Thymus (tissue), 11 donors: Measurements from ENCODE around the gene NTM. TPM values are rescaled to one million over a fixed set of nuclear protein-coding genes. Genes with fewer than 3 reads are reported as not detected.

Experiments
- DNase-seq, 9 donors: peaks; one replicate each; pipeline ENCODE4 v3.0.0-alpha.2; 2013; ENCODE audit warnings: low spot score in 9 of 9, low read depth in 6 of 9, missing footprints in 1 of 9
- H3K27ac ChIP-seq, 2 donors: one replicate each; pipeline ENCODE4 v1.5.1; 2013; ENCODE audit warnings: control low read depth in 1 of 2, low read depth in 1 of 2, low read length in 1 of 2, mild to moderate bottlenecking in 1 of 2, moderate library complexity in 1 of 2
- H3K27me3 ChIP-seq, 2 donors: one replicate each; pipeline ENCODE4 v1.5.1; 2013; ENCODE audit warnings: low read length in 1 of 2; ENCODE audit not compliant: control insufficient read depth in 2 of 2, insufficient read depth in 1 of 2
- H3K36me3 ChIP-seq, 2 donors: one replicate each; pipeline ENCODE4 v1.5.1; 2013; ENCODE audit warnings: low read length in 1 of 2, mild to moderate bottlenecking in 1 of 2, moderate library complexity in 1 of 2; ENCODE audit not compliant: control insufficient read depth in 2 of 2, insufficient read depth in 2 of 2
- H3K4me1 ChIP-seq, 2 donors: one replicate each; pipeline ENCODE4 v1.5.1; 2013; ENCODE audit warnings: low read length in 2 of 2; ENCODE audit not compliant: control insufficient read depth in 2 of 2, insufficient read depth in 2 of 2
- H3K4me3 ChIP-seq, 2 donors: one replicate each; pipeline ENCODE4 v1.5.1; 2013; ENCODE audit warnings: low read length in 2 of 2, control low read depth in 1 of 2, mild to moderate bottlenecking in 1 of 2
- H3K9me3 ChIP-seq, 2 donors: one replicate each; pipeline ENCODE4 v1.5.1; 2013; ENCODE audit warnings: low read length in 1 of 2, mild to moderate bottlenecking in 1 of 2; ENCODE audit not compliant: control insufficient read depth in 2 of 2, insufficient read depth in 1 of 2
- WGBS: extraction: QIAGEN DNeasy Blood & Tissue Kit; methylation state at CpG from one replicate; pipeline ENCODE4 v1.1.7; 2013; 5-methylcytosine and 5-hydroxymethylcytosine counted together
- polyA plus RNA-seq: library from polyadenylated mRNA; stranded (reverse); fragments of 200-250 nt; gene quantifications from one replicate; pipeline ENCODE4 v1.2.3, GENCODE V29; 2013
- total RNA-seq: library from RNA; stranded (reverse); fragments of 120-200 nt; gene quantifications from one replicate; pipeline ENCODE4 v1.2.4, GENCODE V29; 2013
- donor health status: healthy.

Gene NTM
- total and polyA plus RNA-seq, 2 donors = 0.18 to 0.47 TPM

GRCh38 chr11:131404010-131404409 is 33.6 kb downstream of the NTM start:
- WGBS = 95% methylated on average over 9 of the region's 9 CpGs
- no peak for DNase-seq
- Histone ChIP-seq H3K4me1 (no peaks in the 10 kb centered on the region), H3K27ac (no peak overlapping the region), H3K27me3 (no peaks in the 10 kb centered on the region), H3K9me3 (no peaks in the 10 kb centered on the region), H3K36me3 (no peaks in the 10 kb centered on the region), H3K4me3 (no peak overlapping the region)

GRCh38 chr11:131408025-131408640 is 37.7 kb downstream of the NTM start:
- no peak overlapping the region for H3K27ac ChIP-seq
- no peaks in the 10 kb centered on the region for H3K27me3 ChIP-seq
- 37% methylated on average over 5 of the region's 5 CpGs for WGBS
- no peaks in the 10 kb centered on the region for H3K4me1 ChIP-seq
- peak in 2 of 9 donors; percentile 4 to 14 for DNase-seq
- no peaks in the 10 kb centered on the region for H3K9me3 ChIP-seq
- no peak overlapping the region for H3K4me3 ChIP-seq
- no peaks in the 10 kb centered on the region for H3K36me3 ChIP-seq

GRCh38 chr11:131409345-131409744 is 38.9 kb downstream of the NTM start:
- Histone ChIP-seq H3K27me3 (peaks cover 0 to 2% of the 10 kb centered on the region in 2 donors), H3K27ac (no peak overlapping the region), H3K9me3 (no peaks in the 10 kb centered on the region), H3K4me3 (no peak overlapping the region), H3K36me3 (no peaks in the 10 kb centered on the region), H3K4me1 (no peaks in the 10 kb centered on the region)
- 66% methylated on average over 8 of the region's 8 CpGs for WGBS
- no peak for DNase-seq

- DNase-seq = no peak
- 89% methylated on average over 6 of the region's 6 CpGs for WGBS
- no peaks in the 10 kb centered on the region for H3K36me3 ChIP-seq
- no peaks in the 10 kb centered on the region for H3K4me1 ChIP-seq
- H3K27ac ChIP-seq = no peak overlapping the region
- H3K9me3 ChIP-seq = no peaks in the 10 kb centered on the region
- H3K27me3 ChIP-seq = peaks cover 0 to 2% of the 10 kb centered on the region in 2 donors
- H3K4me3 ChIP-seq = no peak overlapping the region
These were observed 41.2 kb downstream of the NTM start for GRCh38 chr11:131411636-131412035.

- no peak overlapping the region for H3K27ac ChIP-seq
- H3K4me1 ChIP-seq = no peaks in the 10 kb centered on the region
- H3K27me3 ChIP-seq = peaks cover 0 to 2% of the 10 kb centered on the region in 2 donors
- 81% methylated on average over 1 of the region's 1 CpG for WGBS
- no peak for DNase-seq
- no peaks in the 10 kb centered on the region for H3K36me3 ChIP-seq
- no peak overlapping the region for H3K4me3 ChIP-seq
- no peaks in the 10 kb centered on the region for H3K9me3 ChIP-seq
These were observed 41.6 kb downstream of the NTM start for GRCh38 chr11:131412061-131412460.

GRCh38 chr11:131413217-131413616 is 42.8 kb downstream of the NTM start:
- Histone ChIP-seq H3K4me3 (no peak overlapping the region), H3K27ac (no peak overlapping the region), H3K9me3 (no peaks in the 10 kb centered on the region), H3K4me1 (no peaks in the 10 kb centered on the region), H3K36me3 (no peaks in the 10 kb centered on the region), H3K27me3 (peaks cover 0 to 2% of the 10 kb centered on the region in 2 donors)
- 85% methylated on average over 7 of the region's 7 CpGs for WGBS
- DNase-seq = no peak

GRCh38 chr11:131418189-131418588 is 47.8 kb downstream of the NTM start:
- 79% methylated on average over 6 of the region's 6 CpGs for WGBS
- H3K4me1 ChIP-seq = no peaks in the 10 kb centered on the region
- no peaks in the 10 kb centered on the region for H3K9me3 ChIP-seq
- H3K27me3 ChIP-seq = peaks cover 0 to 2% of the 10 kb centered on the region in 2 donors
- H3K27ac ChIP-seq = no peak overlapping the region
- DNase-seq = no peak
- no peaks in the 10 kb centered on the region for H3K36me3 ChIP-seq
- no peak overlapping the region for H3K4me3 ChIP-seq

GRCh38 chr11:131421066-131421855 is 50.8 kb downstream of the NTM start:
- Histone ChIP-seq H3K27ac (no peak overlapping the region), H3K27me3 (no peaks in the 10 kb centered on the region), H3K4me3 (no peak overlapping the region), H3K36me3 (no peaks in the 10 kb centered on the region), H3K4me1 (no peaks in the 10 kb centered on the region), H3K9me3 (no peaks in the 10 kb centered on the region)
- DNase-seq = no peak
- 95% methylated on average over 10 of the region's 10 CpGs for WGBS

GRCh38 chr11:131422029-131422428 is 51.6 kb downstream of the NTM start:
- 65% methylated on average over 3 of the region's 3 CpGs for WGBS
- DNase-seq = no peak

More at GRCh38 chr11:131422029-131422428, 51.6 kb downstream of the NTM start:
- Histone ChIP-seq H3K9me3 (no peaks in the 10 kb centered on the region), H3K36me3 (no peaks in the 10 kb centered on the region), H3K27me3 (no peaks in the 10 kb centered on the region), H3K27ac (no peak overlapping the region), H3K4me3 (no peak overlapping the region), H3K4me1 (no peaks in the 10 kb centered on the region)
